GM19193 (cell line): ENCODE results near the gene CERS6.

Source experiments
- POLR2A ChIP-seq: IDR thresholded peaks from 4 replicates; pipeline ENCODE4 v1.6.1; 2011; ENCODE audit not compliant: insufficient read depth, insufficient read length; ENCODE audit errors: extremely low read depth

CERS6 gene

GRCh38 chr2:168528016-168528415 is 71.9 kb downstream of the CERS6 start:
- no peak for TF ChIP-seq POLR2A

GRCh38 chr2:168528469-168528868 is 72.4 kb downstream of the CERS6 start:
- no peak for TF ChIP-seq POLR2A

GRCh38 chr2:168529054-168529833 is 73.2 kb downstream of the CERS6 start:
- no peak for TF ChIP-seq POLR2A

DNA sequence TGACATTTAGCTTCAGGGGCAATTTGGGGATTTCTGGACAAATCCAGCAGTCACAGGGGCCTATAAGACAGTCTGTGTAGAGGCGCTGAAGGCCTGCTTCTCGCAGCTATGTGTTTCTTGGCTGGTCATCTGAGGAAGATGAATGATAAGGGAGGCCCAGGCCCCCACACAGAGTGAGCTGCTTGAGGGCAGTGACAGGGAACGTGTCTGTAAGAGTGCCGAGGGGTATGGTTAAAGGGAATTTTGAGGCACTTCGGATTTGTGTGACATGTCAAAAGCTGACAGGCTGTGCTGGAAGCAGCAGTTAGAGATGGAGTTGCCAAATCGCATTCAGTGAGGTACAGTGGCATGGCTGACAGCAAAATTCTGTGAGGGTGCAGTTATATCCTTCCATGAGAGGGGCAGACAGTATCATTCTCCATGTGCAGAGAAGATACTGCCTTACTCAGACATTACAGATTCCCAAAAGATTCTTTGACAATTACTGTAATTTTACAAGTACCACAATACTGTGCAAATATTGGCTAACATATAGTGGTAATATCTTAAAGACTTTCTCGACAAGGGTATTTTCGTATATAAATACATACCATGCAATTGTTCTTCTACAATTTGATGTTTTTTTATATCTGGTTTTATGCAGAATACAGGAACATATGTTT is 74.0 kb downstream of the CERS6 start:
- no peak for TF ChIP-seq POLR2A

GRCh38 chr2:168530982-168531622 is 75.0 kb downstream of the CERS6 start:
- TF ChIP-seq POLR2A, result no peak

GRCh38 chr2:168534926-168535325 is 78.9 kb downstream of the CERS6 start:
- TF ChIP-seq POLR2A, result no peak

GRCh38 chr2:168536925-168537466 is 80.9 kb downstream of the CERS6 start:
- TF ChIP-seq POLR2A, result no peak

GRCh38 chr2:168538133-168538532 is 82.1 kb downstream of the CERS6 start:
- TF ChIP-seq POLR2A, result no peak

- TF ChIP-seq POLR2A, result no peak
Measured at GRCh38 chr2:168538534-168538933, 82.5 kb downstream of the CERS6 start.

GRCh38 chr2:168539945-168540344 is 83.9 kb downstream of the CERS6 start:
- no peak for TF ChIP-seq POLR2A

DNA sequence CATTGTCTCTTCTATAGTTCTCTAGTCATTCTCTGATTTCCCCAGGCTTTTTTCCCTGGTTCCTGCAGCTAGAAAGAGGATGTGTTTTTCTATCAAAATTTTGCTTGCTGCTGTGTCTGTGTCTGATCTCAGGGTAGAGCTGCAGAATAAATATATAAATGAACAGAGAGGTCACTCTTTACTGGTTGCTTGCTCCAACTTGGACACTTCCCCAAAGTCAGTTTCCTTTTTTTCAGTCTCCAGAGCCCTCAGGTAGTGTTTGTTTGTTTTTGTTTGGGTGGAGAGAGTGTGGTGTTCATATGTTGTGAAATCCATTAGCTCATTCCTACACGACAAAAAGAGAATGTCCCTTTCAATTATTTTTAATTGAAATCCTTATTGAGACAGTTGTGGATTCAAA is 85.8 kb downstream of the CERS6 start:
- TF ChIP-seq POLR2A, result no peak

- no peak for TF ChIP-seq POLR2A
Measured at GRCh38 chr2:168543037-168543436, 87.0 kb downstream of the CERS6 start.

DNA sequence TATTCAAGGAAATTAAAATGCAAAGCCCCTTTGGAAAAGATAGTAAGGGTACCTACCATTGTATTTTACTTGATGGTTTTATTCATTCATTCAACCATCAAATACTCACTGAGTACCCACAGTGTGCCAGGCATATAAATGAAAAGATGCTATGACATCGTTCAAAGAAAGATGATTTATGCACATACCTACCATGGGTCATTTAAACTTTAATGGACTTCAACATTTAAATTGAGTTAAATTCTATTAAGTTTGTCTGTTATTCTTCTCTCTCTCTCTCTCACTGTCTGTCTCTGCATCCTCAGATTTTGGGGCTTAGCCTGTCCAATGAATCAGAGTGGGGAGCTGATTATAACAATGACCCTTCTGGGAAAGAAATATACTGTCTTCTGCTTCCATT is 87.9 kb downstream of the CERS6 start:
- TF ChIP-seq POLR2A, result no peak

DNA sequence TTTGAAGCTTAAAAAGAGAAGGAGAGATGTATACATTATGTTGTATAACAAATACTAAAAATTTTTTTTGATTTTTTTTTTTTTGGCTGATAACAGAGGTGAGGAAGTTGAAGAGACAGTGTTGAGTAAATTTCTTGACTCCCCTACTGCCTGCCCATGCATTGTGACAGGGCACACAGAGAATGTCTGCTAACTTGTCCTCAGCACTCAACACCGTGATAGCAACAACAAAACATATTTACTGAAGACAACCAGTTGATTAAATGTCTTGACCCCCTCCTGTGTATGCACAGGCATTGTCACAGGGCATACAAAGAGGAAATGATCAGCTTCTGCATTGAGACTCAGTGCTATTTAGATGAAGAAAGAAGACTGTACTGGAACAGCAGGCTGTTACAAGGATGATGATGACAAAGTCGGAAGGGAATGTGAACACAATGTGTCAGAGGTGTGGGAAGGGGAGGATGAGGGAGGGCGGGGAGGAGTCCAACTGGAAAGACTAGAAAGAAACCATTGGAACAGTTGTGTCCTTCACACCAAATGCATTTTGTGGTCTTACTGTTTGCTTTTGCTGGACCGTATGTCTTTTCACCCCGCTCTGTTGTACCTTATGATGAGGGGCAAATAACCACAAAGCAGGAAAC is 89.5 kb downstream of the CERS6 start:
- TF ChIP-seq POLR2A, result no peak

DNA sequence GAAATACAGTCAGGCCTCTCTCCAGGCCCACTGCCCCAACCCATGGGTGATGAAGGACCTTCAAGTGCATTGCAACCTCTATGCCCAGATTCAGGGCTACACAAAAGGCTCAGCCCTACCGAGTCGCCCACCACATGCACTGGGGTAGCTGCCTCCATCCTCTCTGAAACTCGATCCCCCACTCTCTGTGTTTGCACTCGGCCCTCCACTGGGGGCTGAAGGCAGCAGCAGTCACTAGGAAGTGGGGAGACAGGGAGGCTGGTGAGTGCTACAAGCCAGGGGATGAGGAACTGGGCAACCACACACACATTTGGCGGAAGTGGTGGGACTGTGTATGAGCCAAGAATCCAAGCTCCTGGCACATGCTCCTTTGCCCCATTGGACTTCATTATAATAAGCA is 94.6 kb downstream of the CERS6 start:
- no peak for TF ChIP-seq POLR2A
